GM12892 (cell line): Measurements from ENCODE around the gene CAMTA1.

ENCODE experiments used
- POLR2A ChIP-seq: IDR thresholded peaks from 2 replicates; pipeline ENCODE4 v1.6.1; 2011; ENCODE audit warnings: low read depth, low read length, control low read depth
- TAF1 ChIP-seq: IDR thresholded peaks from 2 replicates; pipeline ENCODE4 v1.6.1; 2011; ENCODE audit warnings: low read depth, mild to moderate bottlenecking, control low read depth, low read length, borderline replicate concordance

- TF ChIP-seq TAF1 (no peak), POLR2A (no peak)
Measured at GRCh38 chr1:7345516-7345915, 560.3 kb downstream of the CAMTA1 start.
